Liver (tissue), 9 donors: Measurements from ENCODE around the gene KRTAP9-8. TPM values are rescaled to one million over a fixed set of nuclear protein-coding genes. Genes with fewer than 3 reads are reported as not detected.
"Not testable (repeated sequence)": the region's sequence is repeated elsewhere in the genome, so short reads cannot be mapped to it uniquely, and the experiment has no call there.

Experiments
- DNase-seq: peaks from one replicate; pipeline ENCODE4 v3.0.0-alpha.2; 2017; ENCODE audit warnings: low spot score
- H3K27ac ChIP-seq, 2 donors: one replicate each; pipeline ENCODE4 v1.7.0; 2013; ENCODE audit warnings: inconsistent platforms in 2 of 2, low read length in 2 of 2, control low read depth in 1 of 2, low read depth in 1 of 2, mild to moderate bottlenecking in 1 of 2
- H3K27me3 ChIP-seq, 4 donors: one replicate each; pipeline versions ENCODE4 v1.6.1 to v1.7.0; 2013; ENCODE audit warnings: low read length in 3 of 4, inconsistent platforms in 1 of 4, mild to moderate bottlenecking in 1 of 4, moderate library complexity in 1 of 4; ENCODE audit not compliant: control insufficient read depth in 4 of 4, insufficient read depth in 4 of 4
- H3K36me3 ChIP-seq, 4 donors: one replicate each; pipeline versions ENCODE4 v1.6.1 to v1.7.0; 2013; ENCODE audit warnings: low read length in 3 of 4, mild to moderate bottlenecking in 3 of 4, low read depth in 1 of 4, moderate library complexity in 1 of 4; ENCODE audit not compliant: control insufficient read depth in 4 of 4, insufficient read depth in 3 of 4
- H3K4me1 ChIP-seq, 4 donors: one replicate each; pipeline versions ENCODE4 v1.6.1 to v1.7.0; 2013; ENCODE audit warnings: low read length in 3 of 4, mild to moderate bottlenecking in 3 of 4, moderate library complexity in 1 of 4; ENCODE audit not compliant: control insufficient read depth in 4 of 4, insufficient read depth in 4 of 4
- H3K4me3 ChIP-seq, 3 donors: one replicate each; pipeline versions ENCODE4 v1.6.1 to v1.7.0; 2013; ENCODE audit warnings: low read length in 3 of 3, control low read depth in 1 of 3, low read depth in 1 of 3, mild to moderate bottlenecking in 1 of 3
- H3K9ac ChIP-seq, 2 donors: one replicate each; pipeline ENCODE4 v1.7.0; 2013; ENCODE audit warnings: low read length in 2 of 2, mild to moderate bottlenecking in 2 of 2, moderate library complexity in 2 of 2, control low read depth in 1 of 2, low read depth in 1 of 2
- H3K9me3 ChIP-seq, 4 donors: one replicate each; pipeline versions ENCODE4 v1.6.1 to v1.7.0; 2013; ENCODE audit warnings: low read length in 3 of 4; ENCODE audit not compliant: control insufficient read depth in 4 of 4
- EGR1 ChIP-seq, 2 donors: IDR thresholded peaks; 2 replicates each; pipeline ENCODE4 v1.6.1; 2016 to 2018; ENCODE audit warnings: antibody characterized with exemption in 2 of 2, low read depth in 2 of 2
- FOXA1 ChIP-seq: IDR thresholded peaks from 2 replicates; pipeline ENCODE4 v1.6.1; 2016; ENCODE audit warnings: antibody characterized with exemption
- FOXA2 ChIP-seq: IDR thresholded peaks from 2 replicates; pipeline ENCODE4 v1.6.1; 2016; ENCODE audit warnings: antibody characterized with exemption
- GABPA ChIP-seq, 2 donors: IDR thresholded peaks in 1 of 2; conservative IDR thresholded peaks in 1 of 2; 2 replicates each; pipeline ENCODE4 v1.6.1; 2016; ENCODE audit warnings: antibody characterized with exemption in 2 of 2, mild to moderate bottlenecking in 1 of 2, moderate library complexity in 1 of 2
- HNF4A ChIP-seq, 2 donors: conservative IDR thresholded peaks; 2 replicates each; pipeline ENCODE4 v1.6.1; 2016; ENCODE audit warnings: antibody characterized with exemption in 2 of 2, mild to moderate bottlenecking in 2 of 2
- HNF4G ChIP-seq: IDR thresholded peaks from 2 replicates; pipeline ENCODE4 v1.6.1; 2016; ENCODE audit warnings: antibody characterized with exemption
- JUND ChIP-seq, 2 donors: IDR thresholded peaks; 2 replicates each; pipeline ENCODE4 v1.6.1; 2016; ENCODE audit warnings: antibody characterized with exemption in 2 of 2
- MAX ChIP-seq: IDR thresholded peaks from 2 replicates; pipeline ENCODE4 v1.6.1; 2016; ENCODE audit warnings: antibody characterized with exemption
- NR2F2 ChIP-seq: IDR thresholded peaks from 2 replicates; pipeline ENCODE4 v1.6.1; 2016; ENCODE audit warnings: antibody characterized with exemption
- RAD21 ChIP-seq, 2 donors: IDR thresholded peaks; 2 replicates each; pipeline ENCODE4 v1.6.1; 2016; ENCODE audit warnings: antibody characterized with exemption in 2 of 2, mild to moderate bottlenecking in 2 of 2
- RXRA ChIP-seq, 2 donors: IDR thresholded peaks; 2 replicates each; pipeline ENCODE4 v1.6.1; 2017 to 2018; ENCODE audit warnings: antibody characterized with exemption in 2 of 2, mild to moderate bottlenecking in 1 of 2
- SP1 ChIP-seq: IDR thresholded peaks from 2 replicates; pipeline ENCODE4 v1.6.1; 2018; ENCODE audit warnings: antibody characterized with exemption, mild to moderate bottlenecking
- TAF1 ChIP-seq: conservative IDR thresholded peaks from 2 replicates; pipeline ENCODE4 v1.6.1; 2016; ENCODE audit warnings: antibody characterized with exemption, mild to moderate bottlenecking
- YY1 ChIP-seq: IDR thresholded peaks from 2 replicates; pipeline ENCODE4 v1.6.1; 2016; ENCODE audit warnings: antibody characterized with exemption, mild to moderate bottlenecking
- WGBS: extraction: QIAGEN DNeasy Blood & Tissue Kit; methylation state at CpG from one replicate; pipeline ENCODE4 v1.1.7; 2013; 5-methylcytosine and 5-hydroxymethylcytosine counted together
- polyA plus RNA-seq, 2 donors: library from polyadenylated mRNA; stranded (reverse) in 1 of 2; unstranded in 1 of 2; fragments of 200-250 nt in 1 of 2; fragments of >200 nt in 1 of 2; fragmentation: Nextera tagmentation in 1 of 2; extraction: Ambion mirVana in 1 of 2; gene quantifications; one replicate each; pipeline versions ENCODE4 v1.2.1 to v1.2.3, GENCODE V29; 2013 to 2015
- total RNA-seq, 2 donors: library from RNA; depleted of rRNA; stranded (reverse); fragments of >200 nt; gene quantifications; one replicate each; pipeline ENCODE4 v1.2.3, GENCODE V29; 2014
- TF ChIP-seq, protein P1 (sequence below): IDR thresholded peaks from 2 replicates; pipeline ENCODE4 v1.6.1; 2016; ENCODE audit warnings: antibody characterized with exemption
- donor health status: healthy.
- donor health status: healthy.
- donor health status: healthy.
- donor health status: healthy.
- donor health status: healthy.

Gene KRTAP9-8
- not detected for total RNA-seq
- not detected for polyA plus RNA-seq

GRCh38 chr17:41237949-41238437, at the start of gene KRTAP9-8:
KRTAP9-8 (plus strand) TSS chr17:41237999; CDS start chr17:41238052, 53 bp downstream.
- WGBS, result 38% methylated on average over 3 of the region's 3 CpGs
- not testable (repeated sequence) for DNase-seq, H3K36me3 ChIP-seq

GRCh38 chr17:41189837-41190318, 47.9 kb upstream of the KRTAP9-8 start, which contains the start of gene KRTAP9-1:
KRTAP9-1 (plus strand) TSS chr17:41189887; CDS start chr17:41189887, 0 bp downstream.
- H3K27me3 ChIP-seq, H3K4me3 ChIP-seq, DNase-seq, H3K27ac ChIP-seq, H3K9ac ChIP-seq, H3K4me1 ChIP-seq, H3K36me3 ChIP-seq, H3K9me3 ChIP-seq: not testable (repeated sequence)
- 64% methylated on average over 1 of the region's 1 CpG for WGBS

More at GRCh38 chr17:41237949-41238437, at the start of gene KRTAP9-8:
- not testable (repeated sequence) for H3K4me1 ChIP-seq, H3K27ac ChIP-seq, H3K9me3 ChIP-seq, H3K27me3 ChIP-seq, H3K4me3 ChIP-seq, H3K9ac ChIP-seq

DNA sequence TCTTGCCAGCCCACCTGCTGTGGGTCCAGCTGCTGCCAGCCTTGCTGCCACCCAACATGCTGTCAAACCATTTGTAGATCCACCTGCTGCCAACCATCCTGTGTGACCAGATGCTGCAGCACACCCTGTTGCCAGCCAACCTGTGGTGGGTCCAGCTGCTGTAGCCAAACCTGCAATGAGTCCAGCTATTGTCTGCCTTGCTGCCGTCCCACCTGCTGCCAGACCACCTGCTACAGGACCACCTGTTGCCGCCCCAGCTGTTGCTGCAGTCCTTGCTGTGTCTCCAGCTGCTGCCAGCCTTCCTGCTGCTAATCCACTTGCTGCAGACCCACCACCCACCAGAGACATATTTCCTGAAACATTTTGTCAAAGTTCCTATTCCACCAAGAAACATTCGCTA, 47.5 kb upstream of the KRTAP9-8 start:
- WGBS, result 79% methylated on average over 3 of the region's 3 CpGs
- DNase-seq, result no peak
- Histone ChIP-seq H3K27ac (no peak overlapping the region), H3K4me1 (no peaks in the 10 kb centered on the region), H3K4me3 (no peak overlapping the region), H3K36me3 (no peaks in the 10 kb centered on the region), H3K9ac (no peak overlapping the region), H3K9me3 (no peaks in the 10 kb centered on the region), H3K27me3 (peaks cover 0 to 4% (median 0%) of the 10 kb centered on the region in 4 donors)
- no peak for TF ChIP-seq HNF4G
- TF ChIP-seq, protein P1, sequence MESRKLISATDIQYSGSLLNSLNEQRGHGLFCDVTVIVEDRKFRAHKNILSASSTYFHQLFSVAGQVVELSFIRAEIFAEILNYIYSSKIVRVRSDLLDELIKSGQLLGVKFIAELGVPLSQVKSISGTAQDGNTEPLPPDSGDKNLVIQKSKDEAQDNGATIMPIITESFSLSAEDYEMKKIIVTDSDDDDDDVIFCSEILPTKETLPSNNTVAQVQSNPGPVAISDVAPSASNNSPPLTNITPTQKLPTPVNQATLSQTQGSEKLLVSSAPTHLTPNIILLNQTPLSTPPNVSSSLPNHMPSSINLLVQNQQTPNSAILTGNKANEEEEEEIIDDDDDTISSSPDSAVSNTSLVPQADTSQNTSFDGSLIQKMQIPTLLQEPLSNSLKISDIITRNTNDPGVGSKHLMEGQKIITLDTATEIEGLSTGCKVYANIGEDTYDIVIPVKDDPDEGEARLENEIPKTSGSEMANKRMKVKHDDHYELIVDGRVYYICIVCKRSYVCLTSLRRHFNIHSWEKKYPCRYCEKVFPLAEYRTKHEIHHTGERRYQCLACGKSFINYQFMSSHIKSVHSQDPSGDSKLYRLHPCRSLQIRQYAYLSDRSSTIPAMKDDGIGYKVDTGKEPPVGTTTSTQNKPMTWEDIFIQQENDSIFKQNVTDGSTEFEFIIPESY, result no peak
- TF ChIP-seq HNF4A (conservative IDR thresholded peaks at IDR 0.05), result no peak
- no peak for TF ChIP-seq RXRA (IDR thresholded peaks at IDR 0.05)
- no peak for TF ChIP-seq MAX
- no peak for TF ChIP-seq JUND (IDR thresholded peaks at IDR 0.05)
- no peak for TF ChIP-seq SP1
- no peak for TF ChIP-seq NR2F2
- TF ChIP-seq YY1, result no peak
- TF ChIP-seq GABPA (IDR thresholded peaks at IDR 0.05 in 1 of 2, conservative IDR thresholded peaks at IDR 0.05 in 1 of 2), result no peak
- TF ChIP-seq FOXA2, result no peak
- no peak for TF ChIP-seq FOXA1
- no peak for TF ChIP-seq TAF1
- no peak for TF ChIP-seq EGR1 (IDR thresholded peaks at IDR 0.05; ENCODE audit: low read depth in 2 of 2)
- no peak for TF ChIP-seq RAD21 (IDR thresholded peaks at IDR 0.05)
